HG02852 (cell line): ENCODE data around the gene INPP5K.
A peak's percentile ranks its signal among the peaks of the same experiment; 100 is the strongest.
"Not testable (repeated sequence)": the region's sequence is repeated elsewhere in the genome, so short reads cannot be mapped to it uniquely, and the experiment has no call there.

Source experiments
- ATAC-seq: cut with Tn5 transposase; IDR thresholded peaks from one replicate; pipeline ENCODE4 v1.9.1; 2021; ENCODE audit warnings: mild to moderate bottlenecking, moderate library complexity; ENCODE audit not compliant: unreplicated experiment

The INPP5K gene

DNA sequence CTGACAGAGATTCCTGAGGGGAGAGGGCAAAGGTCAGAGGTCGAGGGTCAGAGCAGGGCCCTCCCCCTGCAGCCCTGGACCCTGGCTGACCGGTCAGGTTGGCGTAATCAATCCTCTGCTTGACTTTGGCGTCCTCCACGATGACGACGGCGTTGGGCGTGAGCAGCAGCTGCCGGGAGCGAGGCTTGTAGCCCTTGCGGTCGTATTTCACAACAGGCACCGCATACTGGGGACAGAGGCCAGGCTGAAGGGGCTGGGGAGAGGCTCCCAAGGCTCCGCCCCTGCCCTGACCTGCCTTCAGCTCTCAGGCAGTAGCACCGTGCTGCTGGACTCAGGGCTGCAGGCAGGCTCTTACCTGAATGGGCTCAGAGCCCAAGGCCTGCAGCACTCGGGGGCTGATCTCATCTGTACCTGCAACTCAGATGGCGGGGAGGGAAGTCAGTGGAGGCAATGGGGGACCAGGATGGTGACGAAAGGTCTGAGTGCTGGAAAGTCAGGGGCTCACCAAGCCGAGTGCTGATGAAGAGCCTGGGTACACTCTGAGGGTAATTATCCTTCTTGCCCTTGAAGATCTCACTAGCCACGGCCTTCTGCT, 48.4 kb downstream of the INPP5K start:
- no peak for ATAC-seq

DNA sequence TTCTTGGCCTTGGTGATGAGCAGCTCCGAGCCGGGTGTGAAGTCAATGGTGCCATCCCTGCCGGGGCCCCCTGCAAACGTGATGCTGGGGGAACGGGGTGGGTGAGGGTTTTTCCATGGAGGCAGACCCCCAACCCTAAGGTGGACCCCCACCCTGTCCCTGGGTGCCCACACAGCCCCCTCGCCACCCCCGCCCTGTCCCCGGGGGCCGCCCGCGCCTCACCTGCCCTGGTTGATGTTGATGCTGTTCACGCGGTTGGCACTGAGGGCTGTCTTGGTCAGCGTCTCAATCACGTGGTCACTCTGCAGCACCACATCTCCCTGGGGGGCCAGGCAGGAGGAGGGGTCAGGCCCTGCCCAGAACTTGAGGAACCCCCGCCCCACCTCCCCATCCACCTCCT, 49.2 kb downstream of the INPP5K start:
- no peak for ATAC-seq

DNA sequence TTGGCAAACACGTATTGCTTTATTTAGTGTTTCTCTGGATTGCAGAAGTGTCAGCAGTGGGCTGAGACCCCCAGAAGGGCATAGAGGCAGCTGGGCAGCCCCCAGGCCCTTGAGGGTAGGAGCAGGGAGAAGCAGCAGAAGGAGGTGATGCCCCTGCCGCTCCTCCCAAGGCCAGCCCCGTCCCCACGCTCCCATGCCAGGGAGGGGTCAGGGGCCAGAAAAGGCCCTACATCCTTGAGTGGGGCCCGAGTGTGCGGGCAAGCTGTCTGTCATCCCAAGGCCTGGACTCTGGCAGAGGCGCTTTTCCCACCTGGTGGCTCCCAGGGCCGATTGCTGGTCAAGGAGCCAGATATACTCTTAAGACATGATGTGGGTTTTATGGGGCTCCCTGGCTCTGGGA, 52.2 kb downstream of the INPP5K start:
- no peak for ATAC-seq

DNA sequence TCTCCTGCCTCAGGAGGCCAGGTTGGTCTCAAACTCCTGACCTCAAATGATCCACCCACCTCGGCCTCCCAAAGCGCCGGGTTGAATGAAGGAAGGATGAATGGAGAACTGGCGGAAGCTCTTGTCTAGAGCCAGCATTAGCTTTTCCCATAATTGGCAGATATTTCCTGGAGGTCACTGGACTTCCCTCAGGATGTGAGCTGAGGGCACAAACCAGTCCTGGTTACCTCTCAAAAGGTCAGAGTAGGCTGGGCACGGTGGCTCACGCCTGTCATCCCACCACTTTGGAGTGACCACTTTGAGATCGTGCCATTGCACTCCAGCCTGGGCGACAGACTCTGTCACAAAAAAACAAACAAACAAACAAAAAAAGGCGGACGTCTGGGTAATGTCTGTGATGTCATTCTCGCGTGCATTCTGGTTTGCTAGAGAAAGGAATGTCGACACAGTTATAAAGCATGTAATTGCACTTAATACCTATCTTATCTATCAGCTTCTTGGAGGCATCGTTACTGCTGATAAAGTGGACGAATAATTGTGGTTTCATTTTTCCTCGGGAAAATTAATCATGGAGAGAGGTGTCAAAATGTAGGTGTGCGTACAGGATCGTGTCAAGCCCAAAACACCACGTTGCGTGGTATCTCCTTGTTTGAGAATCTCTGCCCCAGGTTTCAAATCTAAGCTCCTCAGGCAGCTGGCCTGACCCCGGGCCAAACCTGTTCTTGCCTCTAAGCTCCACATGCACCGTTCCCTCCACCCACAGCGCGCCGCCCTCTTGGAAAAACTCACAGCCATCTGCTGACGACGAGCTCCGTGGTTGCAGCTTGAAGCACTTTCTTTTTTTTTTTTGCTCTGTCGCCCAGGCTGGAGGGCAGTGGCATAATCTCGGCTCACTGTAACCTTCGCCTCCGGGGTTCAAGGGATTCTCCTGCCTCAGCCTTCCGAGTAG, 54.0 kb downstream of the INPP5K start:
- no peak for ATAC-seq

DNA sequence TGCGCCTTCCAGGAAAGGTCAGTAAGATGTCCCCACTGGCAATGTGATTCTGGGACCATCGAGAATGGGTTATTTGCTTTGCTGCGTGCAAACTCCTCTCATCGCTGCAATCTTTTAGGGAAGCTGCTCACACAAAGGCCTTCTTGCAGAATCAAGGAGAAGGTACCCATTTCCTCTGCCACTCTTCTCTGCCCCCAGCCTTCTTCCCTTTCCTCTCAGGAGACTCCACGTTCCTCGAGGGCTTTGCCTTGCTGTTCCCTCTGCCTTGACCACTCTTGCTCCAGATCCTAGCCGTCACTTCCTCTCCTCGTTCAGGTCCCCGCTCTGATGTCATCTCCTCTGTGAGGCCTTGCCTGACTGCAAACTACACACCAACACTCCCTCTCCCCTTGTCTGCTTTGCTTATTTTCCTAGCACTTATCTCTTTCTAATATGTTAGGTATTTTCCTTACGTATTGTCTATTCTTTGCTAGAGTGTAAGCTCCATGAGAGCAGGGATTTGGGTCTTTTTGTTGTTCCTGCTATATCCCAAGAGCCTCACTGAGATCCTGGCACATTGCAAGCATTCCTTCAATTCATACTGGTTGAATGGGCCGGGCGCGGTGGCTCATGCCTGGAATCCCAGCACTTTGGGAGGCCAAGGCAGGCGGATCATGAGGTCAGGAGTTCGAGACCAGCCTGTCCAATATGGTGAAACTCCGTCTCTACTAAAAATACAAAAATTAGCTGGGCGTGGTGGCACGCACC, 55.0 kb downstream of the INPP5K start:
- no peak for ATAC-seq

DNA sequence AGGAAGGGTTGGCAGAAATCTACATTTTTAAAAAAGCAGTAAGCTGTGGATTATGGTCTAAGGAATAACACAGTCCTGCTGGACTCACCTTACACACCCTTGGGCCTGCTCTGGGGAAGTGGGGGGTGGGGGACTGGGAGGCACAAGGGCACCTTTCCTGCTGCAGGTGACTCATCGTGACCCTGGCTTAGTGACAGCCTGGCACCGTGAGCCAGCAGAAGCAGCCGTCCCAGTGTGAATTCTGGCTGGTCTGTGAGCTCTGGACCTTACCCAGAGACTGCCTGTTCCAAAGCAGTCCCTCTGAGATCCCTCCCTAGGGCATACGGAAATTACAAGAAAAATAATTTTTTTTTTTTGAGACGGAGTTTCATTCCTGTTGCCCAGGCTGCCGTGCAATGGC, 56.2 kb downstream of the INPP5K start:
- no peak for ATAC-seq

DNA sequence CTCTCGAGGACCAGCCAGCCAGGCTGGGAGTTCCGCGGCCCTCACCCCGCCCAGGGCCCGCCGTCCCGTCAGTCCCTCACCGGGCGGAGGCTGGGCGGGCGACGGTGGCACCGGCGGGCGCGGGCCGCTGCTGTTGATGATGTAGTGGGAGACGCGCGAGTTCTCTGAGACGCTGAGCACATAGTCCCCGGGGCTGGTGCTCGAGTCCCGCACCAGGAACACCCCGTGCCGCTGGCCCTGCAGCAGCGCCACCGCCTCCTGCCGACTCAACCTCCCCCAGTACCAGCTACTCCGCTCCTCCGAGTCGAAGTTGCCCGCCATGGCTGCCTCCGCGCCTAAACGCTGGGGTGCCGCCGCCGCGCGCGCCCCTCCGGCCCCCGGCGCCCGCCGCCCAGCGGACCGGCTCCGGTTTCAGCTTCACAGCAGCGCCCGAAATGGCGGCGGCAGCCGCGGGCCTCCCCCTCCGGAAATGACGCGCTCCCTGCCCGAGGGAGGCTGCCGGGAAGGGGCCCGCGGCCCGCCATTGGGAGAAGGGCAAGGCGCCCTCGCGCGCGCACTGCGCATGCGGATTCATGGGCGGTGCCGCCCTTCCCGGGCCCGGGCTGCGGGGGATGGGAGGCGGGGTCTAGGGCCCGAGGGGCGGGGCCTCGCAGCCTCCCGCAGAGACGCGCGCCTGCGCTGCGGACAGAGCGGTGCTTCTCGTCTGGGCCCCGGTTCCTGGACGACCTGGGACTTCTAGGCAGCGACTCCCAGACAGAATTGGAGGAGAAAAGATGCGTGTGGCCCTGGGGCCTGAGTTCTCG, 60.4 kb downstream of the INPP5K start, which contains the start of gene CRK:
CRK (minus strand) TSS at position 436 of the 803 bp plus-strand sequence; CDS start at position 321, 115 bp downstream.
- ATAC-seq, result peak; percentile 73

DNA sequence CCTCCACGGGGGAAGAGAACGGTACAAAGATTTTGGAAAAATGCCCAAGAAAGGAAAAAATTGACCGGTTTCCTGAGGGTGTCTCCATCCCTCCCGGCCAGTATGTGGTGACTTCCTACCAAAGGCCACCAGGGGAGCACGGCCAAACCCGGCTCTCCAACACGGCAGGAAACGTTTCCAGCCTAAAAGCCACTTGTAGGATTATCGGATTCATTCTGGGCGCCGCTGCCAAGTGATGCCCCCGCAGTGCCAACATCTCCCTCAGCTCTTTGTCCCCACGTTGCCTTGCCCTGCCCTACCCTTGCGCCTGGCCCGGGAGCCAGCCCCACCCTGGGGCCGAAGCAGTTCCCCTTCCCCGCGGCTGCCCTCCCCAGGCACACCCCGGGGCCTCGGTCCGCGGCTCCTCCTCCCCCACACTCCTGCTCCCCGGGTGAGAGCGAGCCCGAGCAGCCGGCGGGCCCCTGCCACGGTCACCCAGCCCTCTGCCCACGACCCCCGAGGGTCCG, 61.1 kb downstream of the INPP5K start:
- ATAC-seq, result peak; percentile 30

DNA sequence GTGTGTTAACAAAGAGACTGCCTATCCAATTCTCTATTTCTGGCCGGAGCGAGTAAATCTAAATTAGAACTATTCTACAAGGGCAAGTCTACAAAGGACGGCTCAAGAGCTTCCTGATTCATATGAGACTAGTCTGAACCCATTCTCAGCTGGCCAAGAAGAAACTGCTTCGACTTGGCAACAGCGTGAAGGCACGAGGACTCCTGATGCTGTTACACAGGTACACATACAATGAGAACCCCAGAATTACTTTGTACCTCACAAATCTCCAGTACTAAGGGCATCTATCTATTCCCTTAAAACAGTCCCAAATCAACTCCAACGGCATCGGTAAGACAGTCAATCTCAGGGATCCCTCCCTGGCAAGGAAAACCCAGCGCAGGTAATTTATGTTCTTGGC, 61.9 kb downstream of the INPP5K start:
- ATAC-seq, result no peak

DNA sequence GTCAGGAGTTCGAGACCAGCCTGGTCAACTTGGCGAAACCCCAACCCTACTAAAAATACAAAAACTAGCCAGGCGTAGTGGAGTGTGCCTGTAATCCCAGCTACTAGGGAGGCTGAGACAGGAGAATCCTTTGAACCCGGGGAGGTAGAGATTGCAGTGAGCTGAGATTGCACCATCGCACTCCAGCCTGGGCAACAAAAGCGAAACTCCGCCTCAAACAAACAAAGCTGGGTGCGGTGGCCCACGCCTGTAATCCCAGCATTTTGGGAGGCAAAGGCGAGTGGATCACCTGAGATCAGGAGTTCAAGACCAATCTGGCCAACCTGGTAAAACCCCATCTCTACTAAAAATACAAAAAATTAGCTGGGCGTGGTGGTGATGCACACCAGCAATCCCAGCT, 62.7 kb downstream of the INPP5K start:
- not testable (repeated sequence) for ATAC-seq

DNA sequence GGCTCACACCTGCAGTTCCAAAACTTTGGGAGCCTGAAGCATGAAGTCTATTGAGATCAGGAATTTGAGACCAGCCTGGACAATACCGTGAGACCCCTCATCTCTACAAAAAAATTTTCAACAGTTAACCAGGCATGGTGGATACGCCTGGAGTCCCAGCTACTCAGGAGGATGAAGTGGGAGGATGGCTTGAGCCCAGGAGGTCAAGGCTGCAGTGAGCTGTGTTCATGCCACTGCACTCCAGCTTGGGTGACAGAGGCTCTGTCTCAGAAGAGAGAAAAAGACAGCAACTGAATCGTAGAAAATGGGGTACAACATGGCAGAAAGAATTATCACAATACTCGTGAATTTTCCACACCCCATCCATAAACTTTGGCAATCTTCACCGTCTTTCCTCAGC, 63.6 kb downstream of the INPP5K start:
- ATAC-seq, result no peak

DNA sequence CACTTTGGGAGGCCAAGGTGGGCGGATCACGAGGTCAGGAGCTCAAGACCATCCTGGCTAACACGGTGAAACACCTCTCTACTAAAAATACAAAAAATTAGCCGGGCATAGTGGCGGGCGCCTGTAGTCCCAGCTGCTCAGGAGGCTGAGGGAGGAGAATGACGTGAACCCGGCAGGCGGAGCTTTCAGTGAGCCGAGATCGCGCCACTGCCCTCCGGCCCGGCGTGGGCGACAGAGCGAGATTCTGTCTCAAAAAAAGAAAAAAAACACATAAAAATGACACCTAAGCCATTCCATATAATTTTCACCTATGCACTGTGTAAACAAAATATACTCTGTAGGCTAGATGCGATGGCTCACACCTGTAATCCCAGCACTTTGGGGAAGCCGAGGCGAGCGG, 66.2 kb downstream of the INPP5K start:
- ATAC-seq, result not testable (repeated sequence)

DNA sequence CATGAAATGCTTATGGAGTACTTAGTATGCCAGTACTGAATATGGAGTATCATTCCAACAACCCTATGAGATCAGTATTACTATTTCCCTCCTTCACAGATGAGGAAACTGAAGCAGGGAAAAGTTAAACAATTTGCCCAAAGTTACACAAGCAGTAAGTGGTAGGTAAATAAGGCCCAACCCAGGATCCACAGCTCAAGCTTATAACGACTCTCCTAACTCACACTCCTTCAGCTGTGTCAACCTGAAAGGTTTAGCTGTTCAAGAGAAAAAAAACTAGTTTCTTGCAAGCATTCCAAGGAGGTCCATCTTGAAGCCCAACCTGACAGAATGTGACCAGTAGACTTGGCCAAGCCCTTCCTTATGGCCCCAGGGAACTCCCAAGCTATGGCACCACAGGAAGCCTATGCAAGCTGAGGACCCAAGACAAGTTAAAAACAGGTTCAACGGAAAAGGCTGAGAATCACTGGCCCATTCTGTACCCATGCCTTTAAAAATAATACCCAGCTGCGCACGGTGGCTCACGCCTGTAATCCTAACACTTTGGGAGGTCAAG, 66.9 kb downstream of the INPP5K start:
- ATAC-seq, result no peak

DNA sequence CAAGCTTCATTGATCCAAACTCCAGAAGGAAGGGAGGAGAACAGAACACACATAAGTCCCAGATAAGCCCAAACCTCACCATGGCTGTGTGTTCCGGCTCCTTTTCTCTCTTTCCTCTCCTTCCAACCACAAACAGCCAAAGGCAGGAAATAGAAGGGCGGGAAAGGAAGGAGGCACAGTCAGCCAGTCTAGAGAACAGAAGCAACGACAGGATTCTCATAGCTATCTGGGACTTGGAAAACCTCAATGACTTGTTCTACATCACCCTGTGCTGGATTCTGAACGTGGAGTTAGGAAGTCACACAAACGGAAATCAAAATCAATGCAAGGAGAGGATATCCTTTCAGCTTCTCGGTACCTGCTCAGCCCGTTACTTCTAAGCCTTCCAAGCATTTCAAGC, 69.4 kb downstream of the INPP5K start:
- no peak for ATAC-seq

DNA sequence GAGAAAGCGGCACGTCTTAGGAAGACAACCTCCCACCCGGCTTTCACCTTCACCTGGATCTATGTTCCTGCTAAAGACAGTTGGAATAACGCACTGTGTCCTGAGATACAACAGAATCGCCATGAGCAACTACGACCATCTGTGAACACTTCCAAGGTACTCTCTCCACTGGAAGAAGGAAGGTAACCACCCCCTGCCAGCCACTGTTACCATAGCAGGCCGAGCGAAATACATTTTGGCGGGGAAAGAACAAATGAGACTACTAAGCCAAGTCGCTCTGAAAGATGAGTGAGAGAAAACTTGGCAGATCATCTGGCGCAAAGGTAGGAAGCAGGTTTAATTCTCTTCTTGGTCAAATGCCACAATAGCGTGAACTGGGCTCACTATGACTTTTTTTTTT, 70.2 kb downstream of the INPP5K start:
- no peak for ATAC-seq

DNA sequence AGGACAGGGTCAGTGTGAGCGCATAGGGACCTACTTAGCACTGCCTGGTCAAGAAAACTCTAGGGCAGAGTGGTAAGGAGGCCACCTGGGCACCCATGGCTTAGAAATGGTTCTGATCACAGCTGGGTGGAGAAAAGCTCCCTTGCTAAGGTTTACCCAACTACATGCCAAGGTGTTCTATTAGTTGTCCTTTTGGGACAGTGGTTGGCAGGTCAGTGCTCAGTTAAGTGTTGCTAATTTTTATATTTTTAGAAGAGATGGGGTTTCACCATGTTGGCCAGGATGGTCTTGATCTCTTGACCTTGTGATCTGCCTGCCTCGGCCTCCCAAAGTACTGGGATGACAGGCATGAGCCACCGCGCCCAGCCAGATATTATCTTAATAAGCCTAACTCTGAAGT, 70.7 kb downstream of the INPP5K start:
- ATAC-seq, result not testable (repeated sequence)
